Activated T-cell treated with anti-CD3 and anti-CD28 coated beads, Interleukin-2, amount 50 U/mL, for 1 hour (primary cell): ENCODE measurements around the gene GLRX5.

Experiments
- DNase-seq: peaks from one replicate; pipeline ENCODE4 v3.0.0-alpha.2; 2020

GLRX5 gene

DNA sequence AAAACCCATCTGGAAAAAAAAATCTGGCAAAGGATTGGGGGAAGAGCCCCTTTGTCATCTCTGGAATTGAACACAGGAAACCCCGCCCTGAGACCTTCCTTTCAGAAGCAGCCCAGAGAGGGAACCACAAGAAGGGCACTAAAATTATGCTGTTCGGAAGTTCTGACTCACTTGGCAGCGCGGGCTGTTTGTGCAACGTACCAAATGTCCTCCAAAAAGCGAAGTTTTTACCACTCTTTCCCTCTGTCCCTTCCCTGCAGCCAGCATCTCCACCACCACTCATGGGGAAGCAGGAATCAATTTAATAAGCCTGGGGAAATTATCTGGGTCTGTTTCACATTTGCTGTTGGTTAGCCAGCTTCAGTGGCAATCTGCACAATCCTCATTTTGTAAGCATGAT lies 15.2 kb upstream of the GLRX5 start:
- DNase-seq, result peak; percentile 70

DNA sequence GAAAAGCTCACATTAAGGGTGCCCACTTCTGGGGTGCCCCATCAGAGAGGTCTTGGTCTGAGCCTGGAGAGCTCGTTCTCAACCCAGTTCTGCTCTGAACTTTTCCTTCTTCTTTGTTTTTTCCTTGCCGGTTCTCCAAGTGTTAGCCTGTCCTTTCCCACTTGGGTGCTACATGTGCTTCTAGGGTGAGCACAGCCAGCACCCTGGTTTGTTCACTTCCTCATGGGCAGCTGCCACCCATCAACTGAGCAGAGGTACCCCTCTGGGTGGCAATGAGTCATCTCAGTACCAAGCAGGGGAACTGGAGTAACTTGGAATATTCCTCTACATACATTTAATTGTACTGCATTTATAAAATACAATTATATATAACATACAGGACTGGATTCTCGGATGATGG lies 14.5 kb upstream of the GLRX5 start:
- peak; percentile 29 for DNase-seq

DNA sequence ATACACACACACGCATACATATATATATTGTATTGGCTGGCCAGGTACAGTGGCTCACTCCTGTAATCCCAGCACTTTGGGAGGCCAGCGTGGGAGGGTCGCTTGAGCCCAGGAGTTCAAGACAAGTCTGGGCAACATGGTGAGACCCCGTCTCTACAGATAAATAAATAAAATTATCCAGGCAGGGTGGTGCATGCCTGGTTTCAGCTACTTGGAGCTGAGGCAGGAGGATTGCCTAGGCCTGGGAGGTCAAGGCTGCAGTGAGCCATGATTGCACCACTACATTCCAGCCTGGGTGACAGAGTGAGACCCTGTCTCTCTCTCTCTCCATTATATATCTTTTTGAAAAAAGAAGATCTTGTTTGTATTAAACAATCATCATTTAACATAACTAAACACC lies 13.8 kb upstream of the GLRX5 start:
- no peak for DNase-seq

DNA sequence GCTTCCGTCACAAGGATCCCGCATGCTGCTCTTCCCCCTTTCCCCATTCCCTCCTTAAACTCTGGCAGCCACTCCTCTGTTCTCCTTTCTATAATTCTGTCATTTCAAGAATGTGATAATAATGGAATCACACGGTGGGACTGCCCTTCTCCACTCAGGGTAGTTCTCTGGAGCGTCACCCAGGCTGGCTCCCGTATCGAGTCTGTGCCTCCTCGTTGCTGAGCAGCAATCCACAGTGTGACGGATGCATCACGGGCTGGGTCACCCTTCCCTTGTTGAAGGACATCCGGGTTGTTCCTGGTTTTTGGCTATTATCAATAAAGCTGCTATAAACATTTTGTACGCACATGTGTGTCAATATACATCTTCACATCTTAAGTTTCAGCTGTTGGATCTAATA lies 12.7 kb upstream of the GLRX5 start:
- no peak for DNase-seq

DNA sequence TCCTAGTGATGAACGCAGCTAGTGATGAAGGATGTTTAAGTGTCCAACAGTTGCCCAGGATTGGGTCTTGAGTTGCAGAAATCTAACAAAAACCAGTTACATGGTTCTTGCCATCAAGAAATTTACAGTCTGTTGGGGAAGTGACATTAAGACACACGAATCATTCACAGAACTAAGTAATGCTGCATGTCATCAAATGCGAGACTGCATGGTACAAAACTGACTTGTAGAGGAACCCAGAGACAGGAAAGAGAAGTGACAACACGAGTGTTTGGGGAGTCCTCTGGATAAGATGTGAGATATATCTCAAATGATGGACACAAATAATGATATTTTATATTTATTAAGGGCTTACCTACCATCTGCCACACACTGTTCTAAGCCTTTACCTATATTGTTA lies 12.3 kb upstream of the GLRX5 start:
- DNase-seq, result no peak

DNA sequence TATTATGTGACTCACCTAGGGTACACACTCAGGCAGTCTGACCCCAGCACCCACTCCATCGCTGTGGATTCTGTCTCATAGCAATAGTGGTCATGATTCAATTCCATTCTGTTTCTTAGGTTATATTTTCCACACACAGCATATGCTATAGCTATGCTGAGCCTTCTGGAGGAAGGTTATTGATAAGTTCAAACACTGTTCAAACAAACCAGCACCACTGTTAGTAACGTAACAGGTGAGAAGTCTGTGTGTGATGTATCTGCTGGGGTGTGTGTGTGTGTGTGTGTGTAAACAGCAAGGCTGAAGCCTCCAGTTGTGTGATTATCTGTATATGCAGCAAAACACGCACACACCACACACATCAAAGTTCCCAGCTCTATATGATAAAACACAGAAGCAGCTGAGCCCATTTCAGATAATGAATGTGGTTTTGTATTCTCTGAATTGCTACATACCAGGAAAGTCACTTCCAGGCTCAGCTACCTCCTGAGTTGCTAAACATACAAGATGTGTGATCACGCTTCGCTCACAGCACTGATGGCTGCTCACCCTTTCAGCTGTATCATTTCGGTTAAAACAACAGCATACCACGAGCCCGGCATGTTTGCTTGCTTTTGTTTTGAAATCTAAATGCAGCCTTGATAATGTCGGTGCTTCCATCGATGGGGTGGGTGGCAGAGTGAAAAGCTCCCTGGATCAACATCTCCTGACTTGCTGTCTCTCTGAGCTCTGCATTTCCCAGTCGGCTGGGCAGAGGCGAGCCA lies 11.6 kb upstream of the GLRX5 start:
- DNase-seq, result peak; percentile 48

DNA sequence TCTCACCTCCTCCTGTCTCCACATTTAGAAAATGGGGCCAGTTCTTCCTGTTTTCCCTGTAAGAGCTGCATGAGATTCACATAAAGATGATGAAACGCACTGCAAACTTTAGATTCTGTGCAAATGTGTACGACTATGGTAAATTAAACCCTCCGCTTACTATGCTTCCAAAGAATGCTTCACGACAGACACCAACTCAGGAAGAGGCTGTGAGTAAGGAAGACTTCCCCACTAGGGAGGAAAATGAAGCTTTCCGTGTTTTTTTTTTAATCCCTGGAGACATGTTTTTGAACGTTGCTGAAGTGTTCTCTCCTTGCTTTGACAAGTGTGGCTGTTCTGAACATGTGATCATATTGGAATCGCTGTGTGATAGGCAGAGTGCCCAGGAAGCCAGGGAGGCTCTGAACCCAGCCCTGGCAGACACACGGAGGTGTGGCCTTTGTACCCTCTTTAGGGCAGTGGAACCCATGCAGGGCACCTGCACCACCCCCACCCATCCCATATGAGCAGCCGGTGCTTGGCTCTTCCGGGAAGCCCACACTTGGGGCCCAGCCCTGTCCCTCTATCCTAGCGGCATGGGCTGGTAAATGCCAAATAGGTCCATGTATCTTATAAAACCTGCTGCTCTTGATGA lies 10.9 kb upstream of the GLRX5 start:
- DNase-seq, result peak; percentile 40

DNA sequence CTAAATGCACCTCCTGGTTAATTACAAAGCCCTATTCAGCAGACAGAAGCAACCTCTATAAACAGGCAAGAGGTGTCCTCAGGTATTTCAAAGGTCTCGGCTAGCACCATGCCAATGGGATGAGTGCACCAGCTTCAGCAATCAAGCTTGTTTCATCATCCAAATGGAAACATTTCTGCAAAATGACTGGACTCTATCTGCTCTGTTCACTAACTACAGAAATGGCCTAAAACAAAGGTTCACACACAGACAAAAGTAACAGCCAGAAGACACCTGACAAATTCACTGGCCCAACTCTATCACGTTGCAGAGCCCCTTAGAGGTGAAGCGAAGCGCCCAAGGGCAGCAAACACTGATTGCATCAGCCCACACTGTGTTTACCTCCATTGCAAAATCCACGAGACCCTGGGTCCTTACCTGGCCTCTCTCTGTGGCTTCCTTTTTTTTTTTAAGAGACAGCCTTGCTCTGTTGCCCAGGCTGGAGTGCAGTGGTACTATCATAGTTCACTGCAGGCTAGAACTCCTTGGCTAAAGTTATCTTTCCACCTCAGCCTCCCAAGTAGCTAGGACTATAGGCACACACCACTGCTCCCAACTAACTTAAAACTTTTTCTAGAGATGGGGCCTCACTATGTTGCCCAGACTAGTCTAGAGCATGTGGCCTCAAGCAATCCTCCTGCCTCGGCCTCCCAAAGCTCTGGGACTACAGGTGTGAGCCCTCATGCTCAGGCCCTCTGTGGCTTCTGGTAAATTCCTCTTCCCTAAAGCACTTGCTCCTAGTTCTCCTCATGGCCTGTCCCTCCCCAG lies 9.9 kb upstream of the GLRX5 start:
- no peak for DNase-seq

DNA sequence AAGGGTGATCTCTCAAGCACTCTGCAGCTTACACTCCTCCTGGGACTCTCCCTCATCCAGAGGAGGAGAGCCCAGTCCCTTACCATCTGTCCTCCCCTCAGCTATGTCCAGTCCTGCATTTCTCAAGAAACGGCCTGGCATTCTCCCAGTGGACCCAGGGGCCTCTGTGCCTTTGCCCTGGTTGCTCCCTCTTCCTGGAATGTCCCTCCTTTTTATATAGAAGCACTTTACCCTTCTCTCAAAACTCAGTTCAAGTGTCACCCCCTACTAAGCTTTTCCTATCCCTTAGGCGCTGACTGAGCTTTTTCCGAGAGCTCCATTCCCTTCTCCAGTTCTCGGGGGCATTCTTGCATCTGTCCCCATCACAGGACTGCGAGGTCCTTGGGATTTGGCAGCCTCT lies 8.9 kb upstream of the GLRX5 start:
- no peak for DNase-seq

DNA sequence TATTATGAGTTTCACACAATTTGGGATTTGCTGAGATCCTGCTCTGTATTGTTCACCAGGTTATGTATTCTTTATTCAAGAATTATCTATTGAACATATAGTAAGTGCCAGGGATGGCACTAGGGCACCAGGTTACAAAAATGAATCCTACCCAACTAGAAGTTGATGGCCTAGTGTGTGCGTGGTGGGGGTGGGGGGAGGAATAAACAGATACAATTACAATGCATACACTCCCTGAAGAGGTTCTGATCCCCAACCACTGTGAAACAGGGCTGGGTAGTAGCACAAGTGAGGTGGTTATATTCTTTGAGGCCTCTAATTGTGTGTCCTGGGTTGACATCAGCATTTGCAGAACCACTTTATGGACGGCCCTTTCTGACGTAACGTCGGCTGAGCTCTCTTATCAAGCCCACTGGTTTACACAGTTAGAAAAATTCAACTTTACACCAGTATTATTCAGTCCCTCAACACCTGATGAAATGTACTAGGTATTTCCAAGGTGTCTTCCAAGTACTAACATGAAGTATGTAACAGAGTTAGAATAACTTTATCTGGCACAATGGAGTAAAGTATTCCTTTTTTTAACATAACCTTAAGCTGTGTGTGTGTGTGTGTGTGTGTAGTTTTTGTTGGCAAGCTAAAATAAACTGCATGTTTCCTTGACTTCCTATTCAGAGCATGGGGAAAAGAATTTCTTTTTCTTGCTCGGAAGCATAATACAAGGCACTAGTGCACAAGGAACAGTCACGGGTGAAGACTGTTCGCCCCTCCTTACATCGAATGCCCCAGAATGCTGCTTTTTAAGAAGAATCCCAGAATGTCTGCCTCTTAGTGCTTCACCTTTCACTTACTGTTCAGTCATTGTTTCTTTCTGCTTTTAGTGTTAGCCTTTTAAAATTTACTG lies 8.1 kb upstream of the GLRX5 start:
- DNase-seq, result no peak

DNA sequence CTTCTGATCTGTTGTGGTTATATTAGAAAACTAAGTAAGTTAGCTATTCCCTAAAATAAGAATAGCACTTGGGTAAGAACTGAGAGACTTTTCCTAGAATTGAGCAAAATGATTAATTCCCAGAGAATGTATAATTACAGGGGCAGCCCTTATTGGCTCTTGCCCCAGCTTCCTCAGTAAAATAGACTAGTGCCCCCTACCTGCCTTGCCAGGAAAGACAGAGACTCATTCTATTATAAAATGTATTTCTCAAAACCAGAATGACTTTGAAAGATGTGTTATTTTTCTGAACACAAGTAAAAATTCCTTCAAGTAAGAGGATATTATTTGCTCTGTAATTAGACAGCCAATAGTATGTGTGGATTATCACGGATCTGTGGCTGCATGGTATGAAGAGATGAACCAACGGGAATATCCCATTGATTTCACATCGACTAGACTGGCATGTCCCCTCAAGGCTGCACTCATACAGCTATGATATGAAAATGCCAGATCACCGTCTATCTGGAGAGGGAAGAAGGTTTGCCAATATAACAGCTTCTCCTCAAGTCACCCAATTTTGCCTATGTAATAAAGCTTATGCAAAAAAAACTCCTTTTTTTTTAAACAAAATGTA lies 7.4 kb upstream of the GLRX5 start:
- peak; percentile 37 for DNase-seq

DNA sequence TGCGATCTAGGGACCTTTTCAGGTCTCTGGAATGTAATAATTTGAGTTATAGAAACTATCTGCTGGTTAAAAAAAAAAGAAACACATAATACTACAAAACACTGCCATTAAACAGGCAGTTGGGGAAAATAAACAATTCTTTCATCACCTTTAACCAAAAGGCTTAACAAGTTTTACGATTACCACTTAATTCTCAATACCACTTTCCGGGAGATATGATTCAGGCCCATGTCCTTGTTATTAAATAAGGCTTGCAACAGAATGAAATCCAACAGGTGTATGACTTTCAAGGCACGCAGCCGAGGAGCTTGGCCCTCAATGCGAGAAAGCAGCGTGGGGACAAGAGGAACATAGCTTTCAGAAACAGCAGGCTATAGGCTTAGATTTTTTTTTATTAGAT lies 5.6 kb upstream of the GLRX5 start:
- no peak for DNase-seq

DNA sequence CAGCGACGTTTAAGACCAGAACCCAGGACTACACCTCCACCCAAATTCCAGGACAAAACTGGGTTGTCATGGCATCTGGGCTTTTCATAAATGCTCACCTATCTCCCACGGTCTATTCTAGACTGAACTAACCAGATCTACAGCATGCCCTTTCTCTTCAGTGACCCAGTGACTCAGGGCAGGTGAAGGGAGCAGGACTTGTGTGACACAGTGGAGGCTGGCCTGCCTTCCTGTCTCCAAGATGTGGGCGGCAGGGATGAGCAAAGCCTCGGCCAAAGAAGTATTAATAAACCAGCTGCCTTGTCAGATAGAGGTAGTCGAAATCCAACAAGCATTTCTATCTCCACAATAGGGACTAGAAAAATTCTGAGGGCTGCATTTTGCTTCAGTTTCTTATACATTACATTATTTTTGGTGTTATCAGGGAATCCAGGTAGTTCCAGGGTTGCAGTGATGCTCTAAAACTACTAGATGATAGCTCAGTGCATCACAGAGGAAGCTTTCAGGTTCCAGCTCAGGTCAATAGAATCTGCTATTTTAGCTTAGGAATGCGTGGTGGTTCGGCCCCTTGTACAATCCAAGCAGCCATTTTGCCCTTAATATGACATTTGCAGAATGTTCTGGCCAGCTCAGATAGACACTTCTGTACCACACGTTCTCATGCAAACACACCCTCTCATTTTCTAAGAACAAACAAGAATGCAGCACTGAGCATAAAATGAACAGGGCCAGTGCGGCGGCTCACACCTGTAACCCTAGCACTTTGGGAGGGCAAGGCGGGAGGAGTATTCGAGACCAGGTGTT lies 4.2 kb upstream of the GLRX5 start:
- DNase-seq, result no peak

DNA sequence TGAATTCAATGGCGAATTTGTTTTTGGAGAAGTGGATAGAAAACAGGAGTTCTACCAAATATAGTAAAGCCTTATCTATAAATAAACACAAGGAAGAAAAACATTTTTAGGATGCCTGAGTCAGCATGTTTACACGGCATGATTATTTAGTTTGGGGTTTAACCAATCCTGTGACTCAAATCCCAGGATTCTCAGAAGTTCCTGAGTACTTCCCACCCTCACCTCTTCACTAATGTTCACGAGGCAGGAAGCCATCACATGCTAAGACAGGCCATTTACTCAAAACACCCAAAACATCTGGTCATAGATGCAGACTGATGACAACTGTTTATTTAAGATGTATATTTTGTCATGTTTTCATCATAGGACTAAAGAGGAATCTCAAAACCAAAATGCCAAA lies 3.4 kb upstream of the GLRX5 start:
- no peak for DNase-seq

DNA sequence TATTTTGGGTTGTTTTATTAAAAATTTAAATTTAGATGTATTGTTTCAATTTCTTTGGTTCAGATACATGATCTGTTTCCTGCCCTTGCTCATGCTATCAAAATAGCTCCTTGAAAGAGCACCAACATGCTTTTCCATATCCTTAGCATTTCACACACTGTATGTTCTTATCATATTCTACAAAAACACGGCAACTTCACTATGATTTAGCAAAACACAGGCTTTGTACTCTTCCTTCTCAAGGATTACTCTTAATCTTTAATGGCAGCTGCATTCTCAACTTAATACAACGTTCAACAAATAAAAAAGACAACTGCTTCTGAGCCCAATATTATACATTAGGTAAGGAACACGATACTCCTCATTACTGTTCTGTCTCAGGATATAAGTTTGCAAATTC lies 2.9 kb upstream of the GLRX5 start:
- DNase-seq, result no peak

DNA sequence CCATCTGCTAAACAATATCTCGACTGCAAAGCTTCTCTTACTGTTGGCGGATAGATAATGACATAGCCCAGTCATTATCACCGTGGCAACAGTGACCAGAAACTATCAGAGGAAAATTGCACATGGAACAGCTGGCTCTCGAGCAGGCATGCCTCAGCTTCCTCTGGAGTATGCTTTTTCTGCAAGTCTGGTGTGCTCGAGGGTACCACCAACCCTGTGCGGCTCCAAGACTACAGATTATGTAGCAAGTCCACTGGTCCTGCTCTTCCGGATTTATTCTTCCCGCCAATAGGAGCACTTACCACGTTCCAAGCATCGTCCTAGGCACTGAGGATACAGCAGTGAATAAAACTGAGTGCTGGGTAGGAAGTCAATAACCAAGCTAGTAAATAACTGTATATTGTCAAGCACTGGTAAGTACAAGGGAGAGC lies 1.4 kb upstream of the GLRX5 start:
- DNase-seq, result no peak

DNA sequence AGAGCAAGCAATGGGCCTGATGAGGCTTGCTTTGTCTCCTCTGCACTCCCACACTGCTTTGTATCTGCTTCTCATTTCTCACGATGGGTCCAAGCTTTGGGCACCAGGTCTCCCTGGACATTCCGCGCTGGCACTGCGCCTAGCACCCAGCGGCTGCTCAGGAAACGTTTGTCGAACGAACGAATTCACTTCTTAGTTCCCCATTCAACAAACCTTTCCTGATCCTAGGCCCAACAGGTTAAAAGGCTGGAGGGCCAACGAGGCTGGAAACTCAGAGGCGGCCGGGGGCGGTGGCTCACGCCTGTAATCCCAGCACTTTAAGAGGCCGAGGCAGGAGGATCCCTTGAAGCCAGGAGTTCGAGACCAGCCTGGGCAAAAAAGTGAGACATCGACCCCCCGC lies 1.0 kb upstream of the GLRX5 start:
- peak; percentile 34 for DNase-seq

DNA sequence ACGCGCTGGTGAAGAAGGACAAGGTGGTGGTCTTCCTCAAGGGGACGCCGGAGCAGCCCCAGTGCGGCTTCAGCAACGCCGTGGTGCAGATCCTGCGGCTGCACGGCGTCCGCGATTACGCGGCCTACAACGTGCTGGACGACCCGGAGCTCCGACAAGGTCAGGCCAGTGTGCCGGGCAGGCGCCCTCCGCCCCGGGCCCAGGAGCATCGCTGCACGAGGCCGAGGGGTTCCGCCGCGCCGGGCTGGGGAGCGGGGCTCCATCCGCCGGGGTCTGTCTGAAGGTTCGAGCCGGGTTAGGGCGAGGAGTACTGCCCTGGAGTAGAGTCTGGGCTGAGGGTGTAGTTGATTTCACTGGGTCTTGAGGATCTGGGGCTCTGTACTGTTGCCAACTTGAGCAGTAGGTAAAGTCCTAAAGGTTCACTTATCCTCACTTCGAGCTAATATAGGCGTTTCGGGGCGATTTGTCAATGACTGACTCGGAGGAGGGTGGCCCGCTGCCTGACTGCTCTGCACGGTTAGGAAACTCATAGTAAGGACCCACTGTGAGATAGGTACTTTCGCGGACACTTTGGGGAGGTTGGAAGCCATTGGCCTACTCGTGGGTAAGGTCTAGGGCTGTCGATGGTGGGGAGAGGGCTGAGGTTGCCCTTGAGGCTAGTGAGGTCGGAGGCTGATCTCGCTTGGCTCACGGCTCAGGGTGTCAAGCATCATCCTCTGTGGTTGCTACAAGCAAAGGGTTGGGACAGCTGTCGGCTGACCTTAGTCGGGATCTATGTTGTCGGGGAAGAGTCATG lies 574 bp downstream of the GLRX5 start:
- peak; percentile 24 for DNase-seq

DNA sequence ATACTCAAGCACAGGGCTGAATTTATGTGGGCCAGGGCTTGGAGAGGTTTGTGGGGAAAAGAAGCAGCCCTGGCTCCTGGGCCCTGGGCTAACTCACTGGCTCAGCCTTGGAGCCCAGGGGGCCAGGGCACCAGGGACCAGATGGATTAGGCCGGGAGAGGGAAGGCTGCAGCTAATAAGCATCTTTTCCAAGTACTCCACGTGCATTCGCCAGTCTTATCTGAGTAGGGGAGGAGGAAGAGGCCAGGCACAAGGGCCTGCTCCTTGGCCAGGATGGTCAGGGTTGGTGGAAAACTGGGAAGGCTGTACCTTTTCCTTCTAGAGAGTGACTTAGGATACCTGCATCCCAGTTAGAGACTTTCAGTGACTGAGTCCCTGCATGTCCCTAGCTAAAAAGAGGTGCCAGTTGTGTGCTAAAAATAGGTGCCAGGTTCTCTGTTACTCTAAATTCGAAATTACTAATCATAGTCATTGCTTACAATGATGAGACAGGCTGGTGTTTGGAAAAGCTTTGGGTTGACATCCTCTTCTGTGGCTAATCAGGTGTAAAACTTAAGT lies 1.3 kb downstream of the GLRX5 start:
- no peak for DNase-seq

DNA sequence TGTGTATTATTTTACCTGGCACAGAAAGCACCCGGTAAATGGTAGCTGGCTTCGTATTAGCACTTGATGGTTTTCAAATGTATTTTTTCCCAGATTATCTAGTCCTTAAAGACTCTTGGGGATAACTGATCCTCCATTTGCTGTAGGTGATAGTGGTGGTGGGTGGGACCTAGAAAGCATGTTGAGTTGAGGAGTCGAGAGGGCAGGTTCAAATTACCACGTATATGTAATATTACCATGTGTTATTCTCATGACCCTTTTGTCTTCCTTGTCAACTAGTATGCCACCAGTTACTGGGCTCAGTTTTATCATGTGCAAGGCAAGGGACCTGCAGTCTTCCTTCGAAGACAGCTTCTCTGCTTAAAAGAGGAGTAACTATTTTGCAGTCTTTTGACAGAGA lies 1.8 kb downstream of the GLRX5 start:
- DNase-seq, result no peak
